GM19099 (cell line): ENCODE data around the gene SRP9.

Experiments used
- POLR2A ChIP-seq: IDR thresholded peaks from 3 replicates; pipeline ENCODE4 v1.6.1; 2011; ENCODE audit warnings: low read depth; ENCODE audit not compliant: insufficient read length; ENCODE audit errors: extremely low read depth

The SRP9 gene

GRCh38 chr1:225767634-225768540 lies 9.7 kb upstream of the SRP9 start:
- no peak for TF ChIP-seq POLR2A

- TF ChIP-seq POLR2A = no peak
Observed at GRCh38 chr1:225768662-225769426, 8.8 kb upstream of the SRP9 start.

DNA sequence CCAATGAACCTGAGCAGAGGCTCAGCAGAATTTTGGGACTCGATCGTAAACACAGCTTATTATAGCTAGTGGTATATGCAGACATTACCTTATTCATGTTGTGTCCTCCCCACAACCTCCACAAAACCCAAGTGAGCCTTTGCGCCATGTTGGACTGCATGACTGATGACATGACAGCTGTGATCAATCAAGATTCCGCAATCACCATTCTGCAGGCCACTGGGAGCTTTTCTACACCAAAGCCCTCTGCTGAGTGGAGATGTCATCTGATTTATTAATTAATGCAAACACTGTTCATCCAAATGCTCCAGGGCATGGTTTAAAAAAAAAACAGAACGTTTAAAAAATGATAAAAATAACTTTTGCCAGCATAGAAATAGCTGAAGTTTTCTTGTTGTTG lies 7.9 kb upstream of the SRP9 start:
- no peak for TF ChIP-seq POLR2A

- no peak for TF ChIP-seq POLR2A
Observed at GRCh38 chr1:225770561-225771248, 6.9 kb upstream of the SRP9 start.

DNA sequence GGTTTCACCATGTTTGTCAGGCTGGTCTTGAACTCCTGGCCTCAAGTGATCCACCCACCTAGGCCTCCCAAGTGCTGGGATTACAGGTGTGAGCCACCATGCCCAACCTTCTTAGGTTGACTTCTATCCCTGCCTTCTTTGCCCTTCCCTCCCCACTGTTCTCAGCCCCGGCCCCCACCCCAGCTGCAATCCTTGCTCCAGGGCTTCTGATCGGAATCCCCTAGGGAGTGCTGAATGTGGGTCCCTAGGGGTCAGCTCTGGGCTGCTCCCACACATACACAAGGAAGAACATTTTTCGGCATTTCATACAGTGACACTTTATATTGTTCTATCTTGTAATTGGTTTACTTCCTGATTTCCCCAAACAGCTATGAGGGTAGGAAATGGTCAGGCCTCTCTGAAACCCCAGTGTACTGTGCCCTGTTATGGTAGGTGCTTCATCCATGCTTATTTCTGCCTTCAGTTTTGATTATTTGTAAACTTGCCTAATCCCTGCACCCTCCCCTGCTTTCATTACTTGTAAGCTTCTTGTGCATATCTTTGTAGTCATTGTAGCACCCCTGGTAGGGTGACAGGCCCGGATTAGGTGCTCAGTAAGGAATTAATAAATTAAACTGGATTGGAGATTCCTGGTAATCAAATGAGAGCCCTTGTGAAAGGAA lies 5.8 kb upstream of the SRP9 start:
- no peak for TF ChIP-seq POLR2A

- no peak for TF ChIP-seq POLR2A
Observed at GRCh38 chr1:225772323-225772768, 5.3 kb upstream of the SRP9 start.

DNA sequence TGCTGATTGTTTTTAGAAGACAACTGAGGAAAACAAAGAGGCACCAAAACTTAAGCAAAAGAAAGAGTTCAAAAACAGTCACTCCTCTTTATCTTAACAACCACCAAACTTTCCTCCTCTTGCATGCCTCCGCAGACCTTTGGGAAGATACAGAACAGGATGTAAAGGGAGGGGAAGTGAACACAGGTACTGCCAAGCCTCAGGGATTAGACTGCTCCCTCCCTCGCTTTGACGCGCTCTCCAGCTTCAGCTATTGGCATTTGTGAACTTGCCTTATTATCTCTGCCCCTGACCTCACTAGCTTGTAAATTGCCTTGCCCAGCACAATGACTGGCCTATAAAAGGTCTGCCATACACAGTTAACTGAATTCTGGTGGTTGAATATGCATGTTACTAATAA lies 4.8 kb upstream of the SRP9 start:
- no peak for TF ChIP-seq POLR2A

DNA sequence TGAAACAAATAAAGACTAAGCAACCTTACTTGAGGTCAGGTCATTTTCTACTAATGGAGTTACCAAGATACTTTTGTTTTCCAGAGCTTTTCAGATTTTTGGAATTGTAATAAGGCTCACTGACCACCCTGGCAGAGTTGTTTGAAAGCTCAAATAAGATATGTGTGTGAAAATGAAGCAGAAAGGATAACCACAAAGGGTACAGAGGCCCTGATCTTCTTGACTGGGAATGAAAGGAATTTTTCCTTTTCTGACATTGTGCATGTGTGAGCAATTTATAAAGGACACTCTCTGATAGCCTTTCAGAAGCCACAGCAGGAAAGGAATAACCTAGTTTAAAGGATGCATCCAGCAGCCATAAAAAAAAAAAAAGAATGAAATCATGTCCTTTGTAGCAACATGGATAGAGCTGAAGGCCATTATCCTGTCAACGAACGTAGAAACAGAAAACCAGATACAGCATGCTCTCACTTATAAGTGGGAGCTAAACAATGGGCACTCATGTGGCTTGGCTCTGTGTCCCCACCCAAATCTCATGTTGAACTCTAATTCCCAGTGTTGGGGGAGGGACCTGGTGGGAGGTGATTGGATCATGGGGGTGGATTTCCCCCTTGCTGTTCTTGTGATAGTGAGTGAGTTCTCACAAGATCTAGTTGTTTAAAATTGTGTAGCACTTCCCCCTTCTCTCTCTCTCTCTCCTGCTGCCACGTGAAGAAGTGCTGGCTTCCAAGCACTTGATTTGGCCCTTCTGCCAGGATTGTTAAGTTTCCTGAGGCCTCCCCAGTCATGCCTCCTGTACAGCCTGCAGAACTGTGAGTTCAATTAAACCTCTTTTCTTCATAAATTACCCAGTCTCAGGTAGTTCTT lies 3.1 kb upstream of the SRP9 start:
- TF ChIP-seq POLR2A = no peak

GRCh38 chr1:225776294-225776693 lies 1.3 kb upstream of the SRP9 start:
- no peak for TF ChIP-seq POLR2A

DNA sequence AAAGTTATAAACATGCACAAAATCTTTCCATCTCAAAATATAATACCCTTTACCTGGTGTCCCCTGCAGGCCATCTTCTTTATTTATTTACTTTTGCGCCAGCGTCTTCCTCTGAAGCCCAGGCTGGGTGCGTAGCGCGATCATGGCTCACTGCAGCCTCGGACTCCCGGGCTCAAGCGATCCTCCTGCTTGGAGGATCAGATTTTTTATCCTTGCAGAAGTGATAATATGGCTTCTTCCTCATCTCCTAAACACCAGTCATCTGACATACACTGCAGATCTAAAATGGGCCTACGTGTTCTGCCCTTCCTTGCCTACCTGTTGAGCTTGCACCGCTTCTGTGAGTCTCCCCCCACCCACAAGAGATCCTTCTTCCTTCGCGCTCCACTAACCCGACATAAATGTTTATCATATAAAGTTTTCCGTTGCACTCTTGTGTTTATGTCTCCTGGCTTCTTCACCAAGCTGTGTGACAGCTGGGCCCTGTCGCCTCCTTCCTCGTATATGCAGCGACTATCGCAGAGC lies 506 bp upstream of the SRP9 start:
- TF ChIP-seq POLR2A = no peak

- no peak for TF ChIP-seq POLR2A
Observed at GRCh38 chr1:225778337-225778669, 677 bp downstream of the SRP9 start.

GRCh38 chr1:225780134-225780533 lies 2.5 kb downstream of the SRP9 start:
- TF ChIP-seq POLR2A = no peak

DNA sequence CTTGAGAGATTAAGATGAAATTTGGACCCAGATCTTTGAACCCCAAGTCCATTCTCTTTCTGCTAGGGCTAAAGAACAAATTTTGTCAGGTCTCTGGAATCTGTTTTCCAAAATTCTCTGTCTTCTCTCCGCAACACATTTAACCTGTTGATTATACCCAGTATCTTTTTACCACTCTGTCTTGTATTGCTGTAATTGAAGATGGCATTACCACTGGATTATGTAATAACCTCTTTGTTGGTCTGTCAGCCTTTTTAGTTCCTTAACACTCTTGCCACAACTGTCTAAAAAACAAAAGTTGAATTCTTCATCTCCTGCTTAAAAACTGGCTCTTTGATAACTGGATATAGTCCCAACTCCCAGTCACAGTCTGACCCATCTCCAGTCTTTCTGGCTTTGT lies 3.0 kb downstream of the SRP9 start:
- TF ChIP-seq POLR2A = no peak

DNA sequence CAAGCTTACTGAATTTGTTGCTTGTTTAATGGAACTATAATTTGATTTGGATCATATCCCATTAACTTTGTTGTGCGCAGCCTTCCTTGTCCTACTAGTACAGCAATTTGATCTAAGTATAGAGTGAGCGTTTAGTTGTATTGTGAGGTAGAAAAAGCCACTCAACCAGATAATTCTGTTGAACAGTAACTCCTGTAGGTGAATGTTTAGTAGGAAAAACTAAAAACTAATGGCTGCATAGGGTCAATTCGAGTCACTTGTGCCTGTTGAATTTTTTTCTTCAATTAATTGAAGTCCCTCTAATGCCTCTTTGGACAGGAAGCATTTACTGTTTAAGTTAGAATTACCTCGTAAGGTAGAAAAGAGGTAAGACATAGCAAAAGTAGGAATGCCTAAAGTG lies 17.3 kb downstream of the SRP9 start:
- TF ChIP-seq POLR2A = no peak
